ENCODE measurements around the gene GRM2.

The GRM2 gene

GRCh38 chr3:51676102-51676640 is 30.7 kb upstream of the GRM2 start:
- peak overlapping the region; percentile 36 for H3K27ac Mint-ChIP-seq
- no peaks in the 10 kb centered on the region for H3K27me3 Mint-ChIP-seq
- H3K9me3 Mint-ChIP-seq = no peaks in the 10 kb centered on the region
- no peak for ATAC-seq
- H3K4me3 Mint-ChIP-seq = no peak overlapping the region
- peaks cover 81% of the 10 kb centered on the region for H3K4me1 Mint-ChIP-seq
- H3K36me3 Mint-ChIP-seq = peaks cover 18% of the 10 kb centered on the region

DNA sequence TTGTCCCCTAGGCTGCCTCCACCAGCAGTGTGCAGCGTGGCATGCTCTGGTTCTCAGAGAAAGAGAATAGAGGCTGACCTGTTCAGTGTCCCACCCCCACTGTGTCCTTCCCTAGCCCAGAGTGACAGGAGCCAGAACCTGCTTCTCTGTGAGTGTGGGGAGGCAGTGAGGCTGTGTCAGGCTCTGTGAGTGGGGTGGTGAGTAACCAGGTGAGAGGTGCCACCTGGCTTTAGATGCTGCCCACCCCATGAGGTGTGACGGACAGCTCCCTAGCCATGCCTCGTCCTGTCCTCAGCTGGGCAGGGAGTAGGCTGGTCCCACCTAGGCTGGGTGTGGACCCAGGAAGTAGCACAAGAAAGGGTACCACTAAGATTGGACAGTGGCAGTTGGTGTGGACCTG is 29.5 kb upstream of the GRM2 start:
- H3K9me3 Mint-ChIP-seq = no peaks in the 10 kb centered on the region
- no peak overlapping the region for H3K4me3 Mint-ChIP-seq
- no peaks in the 10 kb centered on the region for H3K27me3 Mint-ChIP-seq
- peak overlapping the region; percentile 42 for H3K27ac Mint-ChIP-seq
- H3K36me3 Mint-ChIP-seq = peaks cover 26% of the 10 kb centered on the region
- peaks cover 84% of the 10 kb centered on the region for H3K4me1 Mint-ChIP-seq
- no peak for ATAC-seq

- ATAC-seq = no peak
- Mint-ChIP-seq H3K4me1 (peaks cover 84% of the 10 kb centered on the region), H3K4me3 (no peak overlapping the region), H3K9me3 (no peaks in the 10 kb centered on the region), H3K27me3 (no peaks in the 10 kb centered on the region), H3K27ac (peak overlapping the region; percentile 42), H3K36me3 (peaks cover 33% of the 10 kb centered on the region)
Observed at GRCh38 chr3:51678186-51678585, 28.7 kb upstream of the GRM2 start.

GRCh38 chr3:51678641-51679040 is 28.2 kb upstream of the GRM2 start:
- Mint-ChIP-seq H3K27me3 (no peaks in the 10 kb centered on the region), H3K4me3 (no peak overlapping the region), H3K36me3 (peaks cover 34% of the 10 kb centered on the region), H3K27ac (peak overlapping the region; percentile 42), H3K9me3 (no peaks in the 10 kb centered on the region), H3K4me1 (peaks cover 81% of the 10 kb centered on the region)
- no peak for ATAC-seq

DNA sequence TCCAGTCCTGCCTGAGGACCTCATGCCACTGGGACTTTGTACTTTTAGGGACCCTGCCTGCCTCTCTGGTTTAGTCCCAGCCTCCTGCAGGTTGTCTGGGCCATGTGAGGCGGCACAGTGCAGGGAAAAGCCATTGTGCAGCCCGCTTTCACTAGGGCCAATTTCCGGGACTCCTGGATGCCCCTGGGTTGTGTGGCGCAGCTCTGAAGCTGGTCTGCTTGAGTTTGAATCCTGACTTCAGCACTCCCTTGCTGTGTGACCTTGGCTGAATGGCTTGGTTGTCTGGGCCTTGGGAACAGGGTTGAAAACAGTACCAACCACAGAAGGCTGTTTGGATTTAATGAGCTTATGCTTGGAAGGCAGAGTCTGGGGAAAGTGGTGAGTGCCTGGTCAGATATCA is 27.6 kb upstream of the GRM2 start:
- H3K36me3 Mint-ChIP-seq = peaks cover 35% of the 10 kb centered on the region
- no peaks in the 10 kb centered on the region for H3K27me3 Mint-ChIP-seq
- ATAC-seq = no peak
- no peak overlapping the region for H3K4me3 Mint-ChIP-seq
- no peaks in the 10 kb centered on the region for H3K9me3 Mint-ChIP-seq
- H3K4me1 Mint-ChIP-seq = peaks cover 78% of the 10 kb centered on the region
- peak overlapping the region; percentile 60 for H3K27ac Mint-ChIP-seq

GRCh38 chr3:51679777-51680176 is 27.1 kb upstream of the GRM2 start:
- no peaks in the 10 kb centered on the region for H3K27me3 Mint-ChIP-seq
- peak overlapping the region; percentile 60 for H3K27ac Mint-ChIP-seq
- no peak overlapping the region for H3K4me3 Mint-ChIP-seq
- peaks cover 73% of the 10 kb centered on the region for H3K4me1 Mint-ChIP-seq
- ATAC-seq = no peak
- H3K9me3 Mint-ChIP-seq = no peaks in the 10 kb centered on the region
- H3K36me3 Mint-ChIP-seq = peaks cover 38% of the 10 kb centered on the region

GRCh38 chr3:51680196-51680595 is 26.7 kb upstream of the GRM2 start:
- H3K36me3 Mint-ChIP-seq = peaks cover 39% of the 10 kb centered on the region
- no peak overlapping the region for H3K4me3 Mint-ChIP-seq
- H3K27ac Mint-ChIP-seq = peak overlapping the region; percentile 60
- no peak for ATAC-seq
- H3K27me3 Mint-ChIP-seq = no peaks in the 10 kb centered on the region
- H3K4me1 Mint-ChIP-seq = peaks cover 72% of the 10 kb centered on the region
- no peaks in the 10 kb centered on the region for H3K9me3 Mint-ChIP-seq

DNA sequence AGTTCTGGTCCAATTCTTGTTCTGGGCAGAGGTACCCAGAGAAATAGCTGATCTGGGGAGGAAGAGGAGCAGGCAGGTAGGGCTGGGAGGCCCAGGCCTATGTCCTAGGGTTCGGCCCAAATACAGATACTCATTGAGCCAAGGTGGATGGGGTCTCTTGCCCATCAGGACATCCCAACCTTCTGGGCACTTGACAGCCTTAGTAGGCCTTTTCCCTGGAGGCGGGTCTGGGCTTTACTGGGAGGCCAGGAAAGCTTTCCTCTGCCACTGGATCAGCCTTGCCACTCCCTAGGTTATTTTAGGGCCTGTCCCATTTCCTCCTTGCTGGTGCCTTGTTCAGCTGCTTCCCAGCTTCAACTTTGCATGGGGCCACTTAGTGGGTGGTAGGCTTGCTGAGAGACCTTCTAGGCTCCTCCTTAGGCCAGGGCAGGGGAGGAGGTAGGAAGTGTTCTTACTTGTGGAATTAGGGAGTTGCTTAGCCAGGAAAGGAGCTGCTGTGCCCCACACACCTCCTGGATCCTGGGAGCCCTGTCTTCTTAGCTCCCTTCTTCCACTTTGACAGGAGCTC is 26.1 kb upstream of the GRM2 start:
- H3K4me3 Mint-ChIP-seq = no peak overlapping the region
- H3K27ac Mint-ChIP-seq = peak overlapping the region; percentile 60
- ATAC-seq = no peak
- peaks cover 39% of the 10 kb centered on the region for H3K36me3 Mint-ChIP-seq
- H3K27me3 Mint-ChIP-seq = no peaks in the 10 kb centered on the region
- H3K4me1 Mint-ChIP-seq = peaks cover 72% of the 10 kb centered on the region
- no peaks in the 10 kb centered on the region for H3K9me3 Mint-ChIP-seq

- Mint-ChIP-seq H3K36me3 (peaks cover 39% of the 10 kb centered on the region), H3K27ac (peak overlapping the region; percentile 25), H3K27me3 (no peaks in the 10 kb centered on the region), H3K4me3 (peak overlapping the region; percentile 42), H3K9me3 (no peaks in the 10 kb centered on the region), H3K4me1 (peaks cover 72% of the 10 kb centered on the region)
- peak; percentile 60 for ATAC-seq
Observed at GRCh38 chr3:51681453-51681852, 25.4 kb upstream of the GRM2 start.

- Mint-ChIP-seq H3K27me3 (no peaks in the 10 kb centered on the region), H3K36me3 (peaks cover 44% of the 10 kb centered on the region), H3K4me1 (peaks cover 78% of the 10 kb centered on the region), H3K27ac (peak overlapping the region; percentile 25), H3K9me3 (no peaks in the 10 kb centered on the region), H3K4me3 (peak overlapping the region; percentile 7)
- ATAC-seq = peak; percentile 89
Observed at GRCh38 chr3:51682079-51682478, 24.8 kb upstream of the GRM2 start.

DNA sequence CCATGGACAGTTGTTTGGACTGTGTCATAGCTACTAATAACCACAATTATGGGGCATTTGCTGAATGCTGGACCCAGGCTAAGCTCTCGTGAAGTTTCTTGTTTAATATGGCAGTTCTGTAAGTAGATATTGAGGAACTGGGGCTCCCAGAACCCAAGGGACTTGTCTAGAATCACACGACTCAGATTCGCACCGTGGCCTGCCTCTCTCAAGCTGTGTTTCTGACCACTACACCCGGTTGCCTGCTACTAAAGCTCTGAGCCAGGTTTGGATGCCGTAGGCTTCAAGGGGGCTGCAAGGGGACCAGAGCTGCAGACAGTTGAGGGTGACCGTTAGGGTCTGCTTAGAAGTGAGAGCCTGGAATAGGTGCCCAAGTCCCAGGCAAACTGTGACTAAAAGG is 24.3 kb upstream of the GRM2 start:
- Mint-ChIP-seq H3K9me3 (no peaks in the 10 kb centered on the region), H3K36me3 (peaks cover 48% of the 10 kb centered on the region), H3K4me1 (peaks cover 81% of the 10 kb centered on the region), H3K4me3 (no peak overlapping the region), H3K27me3 (no peaks in the 10 kb centered on the region), H3K27ac (peak overlapping the region; percentile 25)
- no peak for ATAC-seq

GRCh38 chr3:51683566-51683965 is 23.3 kb upstream of the GRM2 start:
- no peaks in the 10 kb centered on the region for H3K27me3 Mint-ChIP-seq
- peaks cover 80% of the 10 kb centered on the region for H3K4me1 Mint-ChIP-seq
- peaks cover 59% of the 10 kb centered on the region for H3K36me3 Mint-ChIP-seq
- no peak overlapping the region for H3K4me3 Mint-ChIP-seq
- no peak for ATAC-seq
- H3K27ac Mint-ChIP-seq = no peak overlapping the region
- no peaks in the 10 kb centered on the region for H3K9me3 Mint-ChIP-seq

- peaks cover 66% of the 10 kb centered on the region for H3K36me3 Mint-ChIP-seq
Observed at GRCh38 chr3:51684971-51685751, 21.7 kb upstream of the GRM2 start.

DNA sequence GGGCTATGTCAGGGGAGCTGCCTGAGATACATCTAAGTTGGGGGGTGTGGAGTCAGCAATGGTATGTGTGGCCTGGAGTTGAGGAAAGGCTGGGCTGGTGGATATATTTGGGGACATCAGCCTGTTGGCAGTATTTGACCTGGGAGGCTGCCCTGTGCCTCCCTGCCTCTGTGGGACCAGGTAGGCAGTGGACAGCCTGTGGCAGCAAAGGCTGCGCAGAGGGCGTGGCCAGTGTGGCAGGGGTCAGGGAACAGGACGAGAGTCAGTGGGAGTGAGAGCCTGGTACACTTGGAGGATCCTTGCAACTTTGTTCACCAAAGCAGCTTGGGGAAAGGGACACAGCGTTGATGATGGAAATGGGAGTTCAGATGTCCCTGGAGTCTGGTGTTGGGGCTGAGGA is 20.8 kb upstream of the GRM2 start:
- no peak for ATAC-seq
- Mint-ChIP-seq H3K4me1 (peaks cover 60% of the 10 kb centered on the region), H3K27me3 (no peaks in the 10 kb centered on the region), H3K9me3 (no peaks in the 10 kb centered on the region), H3K36me3 (peaks cover 71% of the 10 kb centered on the region), H3K27ac (peak overlapping the region; percentile 79), H3K4me3 (peak overlapping the region; percentile 45)

More at GRCh38 chr3:51684971-51685751, 21.7 kb upstream of the GRM2 start:
- no peaks in the 10 kb centered on the region for H3K9me3 Mint-ChIP-seq
- H3K27me3 Mint-ChIP-seq = no peaks in the 10 kb centered on the region
- peaks cover 69% of the 10 kb centered on the region for H3K4me1 Mint-ChIP-seq
- H3K27ac Mint-ChIP-seq = peak overlapping the region; percentile 79
- peak overlapping the region; percentile 45 for H3K4me3 Mint-ChIP-seq
- ATAC-seq = no peak

- Mint-ChIP-seq H3K36me3 (peaks cover 67% of the 10 kb centered on the region), H3K4me3 (peak overlapping the region; percentile 45), H3K27ac (peak overlapping the region; percentile 79), H3K27me3 (no peaks in the 10 kb centered on the region), H3K9me3 (no peaks in the 10 kb centered on the region), H3K4me1 (peaks cover 54% of the 10 kb centered on the region)
- peak; percentile 92 for ATAC-seq
Observed at GRCh38 chr3:51686512-51687215, 20.2 kb upstream of the GRM2 start.

Measured in stimulated activated memory B cell treated with anti-CD40 and anti-IgM and Interleukin-4, amounts not matched to agents 10 μg/mL and 1 μg/mL and 100 μg/mL, for 72 hours (primary cell).